ENCODE measurements around the gene SBF2. TPM values are rescaled to one million over a fixed set of nuclear protein-coding genes. Genes with fewer than 3 reads are reported as not detected.

SBF2 gene
- total RNA-seq, 1 experiment from 2014 or later = 16.7 TPM

DNA sequence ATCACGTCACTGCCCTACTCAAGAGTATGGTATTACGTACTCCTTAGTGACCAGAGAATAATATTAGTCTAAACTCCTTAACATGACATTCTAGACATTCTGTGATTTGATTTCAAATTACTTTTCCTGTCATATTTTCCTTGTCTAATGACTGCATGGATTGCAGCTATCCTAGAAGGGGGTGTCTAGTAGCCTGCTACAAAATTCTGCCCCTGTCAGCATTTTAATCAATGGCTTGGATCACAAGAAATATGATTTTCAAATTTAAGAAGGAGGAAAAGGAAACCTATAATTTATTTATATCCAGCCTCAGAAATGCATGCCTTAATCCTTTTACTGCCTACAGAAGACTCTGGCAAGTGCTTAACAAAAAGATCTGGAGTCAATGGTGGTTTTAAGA, 413.4 kb downstream of the SBF2 start:
- Histone ChIP-seq H3K36me3 (peaks cover 9% of the 10 kb centered on the region), H3K4me3 (no peak overlapping the region), H3K27me3 (no peaks in the 10 kb centered on the region), H3K9me3 (peaks cover 3% of the 10 kb centered on the region; the same call in 1 of the 2 replicates)
- DNase-seq = no peak

GRCh38 chr11:9878936-9879335, 415.1 kb downstream of the SBF2 start:
- DNase-seq = no peak
- Histone ChIP-seq H3K4me3 (no peak overlapping the region), H3K36me3 (peaks cover 6% of the 10 kb centered on the region; the same call in 1 of the 2 replicates), H3K9me3 (peaks cover 3% of the 10 kb centered on the region; the same call in 1 of the 2 replicates), H3K27me3 (no peaks in the 10 kb centered on the region)

DNA sequence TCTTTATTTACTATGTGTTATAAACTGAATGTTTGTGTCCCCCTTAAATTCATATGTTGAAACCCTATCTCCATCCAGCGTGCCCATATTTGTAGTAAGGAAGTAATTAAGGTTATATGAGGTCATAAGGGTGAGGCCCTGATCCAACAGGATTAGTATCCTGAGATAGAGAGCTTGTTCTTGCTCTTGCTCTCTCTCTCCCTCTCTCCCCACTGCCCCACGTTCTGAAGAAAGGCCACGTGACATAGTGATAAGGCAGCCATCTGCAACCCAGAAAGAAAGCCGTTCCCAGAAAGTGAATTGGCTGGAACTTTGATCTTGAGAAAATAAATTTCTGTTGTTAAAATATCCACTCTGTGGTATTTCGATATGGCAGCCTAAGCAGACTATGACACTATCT, 417.7 kb downstream of the SBF2 start:
- DNase-seq = no peak
- Histone ChIP-seq H3K4me3 (no peak overlapping the region), H3K27me3 (no peaks in the 10 kb centered on the region), H3K36me3 (peaks cover 6% of the 10 kb centered on the region; the same call in 1 of the 2 replicates), H3K9me3 (peaks cover 9% of the 10 kb centered on the region)

DNA sequence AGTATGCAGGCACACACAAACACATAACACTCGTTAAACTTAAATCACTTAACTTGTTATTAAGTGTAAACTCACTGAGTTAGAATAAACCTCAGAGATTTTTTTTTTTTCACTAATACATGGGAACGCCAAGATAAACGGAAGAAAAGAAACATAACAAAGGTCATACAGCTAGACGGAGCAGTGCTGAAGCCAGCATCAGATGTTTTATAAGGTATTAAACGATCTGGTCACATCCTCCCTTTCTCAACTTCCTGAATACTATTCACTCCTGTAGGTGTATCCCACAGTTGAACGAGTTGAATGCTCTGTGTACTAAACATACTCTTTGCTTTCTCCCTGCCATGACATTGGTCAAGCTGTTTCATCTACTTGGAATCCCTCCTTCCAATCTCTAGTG, 418.2 kb downstream of the SBF2 start:
- H3K27me3 ChIP-seq = no peaks in the 10 kb centered on the region
- peaks cover 10% of the 10 kb centered on the region for H3K9me3 ChIP-seq
- no peak for DNase-seq
- peaks cover 6% of the 10 kb centered on the region; the same call in 1 of the 2 replicates for H3K36me3 ChIP-seq
- H3K4me3 ChIP-seq = no peak overlapping the region

GRCh38 chr11:9875399-9875798, 418.6 kb downstream of the SBF2 start:
- Histone ChIP-seq H3K4me3 (no peak overlapping the region), H3K9me3 (peaks cover 11% of the 10 kb centered on the region), H3K27me3 (no peaks in the 10 kb centered on the region), H3K36me3 (peaks cover 6% of the 10 kb centered on the region; the same call in 1 of the 2 replicates)
- DNase-seq = no peak

- no peaks in the 10 kb centered on the region for H3K27me3 ChIP-seq
- H3K9me3 ChIP-seq = peaks cover 14% of the 10 kb centered on the region
- peaks cover 6% of the 10 kb centered on the region; the same call in 1 of the 2 replicates for H3K36me3 ChIP-seq
- no peak overlapping the region for H3K4me3 ChIP-seq
- DNase-seq = no peak
These were observed 419.6 kb downstream of the SBF2 start for GRCh38 chr11:9874466-9874865.

- no peaks in the 10 kb centered on the region for H3K27me3 ChIP-seq
- peaks cover 11% of the 10 kb centered on the region for H3K9me3 ChIP-seq
- no peak for DNase-seq
- H3K36me3 ChIP-seq = no peaks in the 10 kb centered on the region; the same call in 1 of the 2 replicates
- H3K4me3 ChIP-seq = no peak overlapping the region
These were observed 425.4 kb downstream of the SBF2 start for GRCh38 chr11:9868641-9869040.

- H3K36me3 ChIP-seq = no peaks in the 10 kb centered on the region; the same call in 1 of the 2 replicates
- no peaks in the 10 kb centered on the region for H3K9me3 ChIP-seq
- DNase-seq = no peak
- H3K4me3 ChIP-seq = no peak overlapping the region
- H3K27me3 ChIP-seq = no peaks in the 10 kb centered on the region
These were observed 431.0 kb downstream of the SBF2 start for GRCh38 chr11:9862981-9863380.

- Histone ChIP-seq H3K36me3 (peaks cover 4% of the 10 kb centered on the region; the same call in 1 of the 2 replicates), H3K27me3 (no peaks in the 10 kb centered on the region), H3K4me3 (no peak overlapping the region), H3K9me3 (no peaks in the 10 kb centered on the region)
- peak; percentile 49 for DNase-seq
These were observed 431.9 kb downstream of the SBF2 start for GRCh38 chr11:9861860-9862725.

DNA sequence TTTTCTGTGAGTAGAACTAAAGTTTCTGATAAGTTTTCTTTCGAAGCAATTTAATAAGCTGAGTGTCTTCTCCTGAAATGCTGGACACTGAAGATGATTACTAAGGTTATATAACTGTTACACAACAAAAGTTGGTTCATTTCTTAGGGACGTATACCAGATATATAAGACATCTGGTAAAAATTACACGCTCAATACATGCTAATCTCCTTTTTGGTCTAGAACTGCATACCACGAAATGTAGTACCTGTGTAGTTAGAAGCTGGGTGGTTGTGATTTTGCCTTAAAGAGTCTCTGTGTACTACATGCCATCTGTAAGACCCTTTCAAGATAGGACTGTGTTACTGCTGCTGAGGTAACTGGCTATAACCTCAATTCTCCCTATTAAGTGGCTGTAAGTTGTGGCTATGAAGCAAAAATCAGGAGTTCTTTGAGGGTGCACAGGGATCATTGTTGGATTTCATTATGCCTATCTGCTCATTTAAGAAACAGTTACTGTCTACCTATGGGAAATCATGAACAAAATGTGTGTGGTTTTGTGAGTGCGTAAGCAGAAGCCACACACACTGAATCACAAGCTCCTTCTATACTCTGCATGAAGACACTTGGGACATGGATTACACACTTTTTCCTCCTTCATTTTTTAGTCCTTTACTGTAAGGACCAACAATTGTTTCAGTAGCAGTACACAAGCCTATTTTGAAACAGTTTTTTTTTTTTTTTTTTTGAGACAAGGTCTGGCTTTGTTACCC, 434.3 kb downstream of the SBF2 start:
- no peak overlapping the region for H3K4me3 ChIP-seq
- DNase-seq = no peak
- H3K9me3 ChIP-seq = no peaks in the 10 kb centered on the region
- peaks cover 24% of the 10 kb centered on the region for H3K36me3 ChIP-seq
- H3K27me3 ChIP-seq = no peaks in the 10 kb centered on the region

DNA sequence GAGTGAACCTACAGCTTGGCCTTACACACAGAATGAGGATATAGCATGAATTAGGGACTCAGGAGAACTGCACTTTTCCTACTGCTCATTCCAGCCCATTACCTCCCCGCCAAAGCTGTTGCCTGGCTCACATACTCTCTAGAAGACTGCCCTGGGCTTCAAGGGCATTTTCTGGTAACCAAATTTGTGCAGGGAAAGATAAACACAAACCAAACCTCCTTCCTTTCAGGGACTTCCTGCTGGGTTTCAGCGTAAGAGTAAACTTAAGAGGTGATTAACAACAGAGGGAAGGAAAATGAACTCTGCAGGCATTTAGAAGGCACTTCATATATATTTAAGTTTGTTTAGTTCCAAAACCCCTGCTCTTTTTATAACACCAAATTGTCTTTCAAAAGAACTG, 435.2 kb downstream of the SBF2 start:
- Histone ChIP-seq H3K4me3 (no peak overlapping the region), H3K36me3 (peaks cover 29% of the 10 kb centered on the region), H3K27me3 (no peaks in the 10 kb centered on the region), H3K9me3 (no peaks in the 10 kb centered on the region)
- peak; percentile 55 for DNase-seq

GRCh38 chr11:9858218-9858617, 435.8 kb downstream of the SBF2 start:
- Histone ChIP-seq H3K36me3 (peaks cover 34% of the 10 kb centered on the region), H3K9me3 (no peaks in the 10 kb centered on the region), H3K27me3 (no peaks in the 10 kb centered on the region), H3K4me3 (no peak overlapping the region)
- DNase-seq = no peak

- H3K27me3 ChIP-seq = no peaks in the 10 kb centered on the region
- H3K9me3 ChIP-seq = no peaks in the 10 kb centered on the region
- peaks cover 36% of the 10 kb centered on the region for H3K36me3 ChIP-seq
- H3K4me3 ChIP-seq = no peak overlapping the region
- DNase-seq = no peak
These were observed 438.3 kb downstream of the SBF2 start for GRCh38 chr11:9855579-9856287.

DNA sequence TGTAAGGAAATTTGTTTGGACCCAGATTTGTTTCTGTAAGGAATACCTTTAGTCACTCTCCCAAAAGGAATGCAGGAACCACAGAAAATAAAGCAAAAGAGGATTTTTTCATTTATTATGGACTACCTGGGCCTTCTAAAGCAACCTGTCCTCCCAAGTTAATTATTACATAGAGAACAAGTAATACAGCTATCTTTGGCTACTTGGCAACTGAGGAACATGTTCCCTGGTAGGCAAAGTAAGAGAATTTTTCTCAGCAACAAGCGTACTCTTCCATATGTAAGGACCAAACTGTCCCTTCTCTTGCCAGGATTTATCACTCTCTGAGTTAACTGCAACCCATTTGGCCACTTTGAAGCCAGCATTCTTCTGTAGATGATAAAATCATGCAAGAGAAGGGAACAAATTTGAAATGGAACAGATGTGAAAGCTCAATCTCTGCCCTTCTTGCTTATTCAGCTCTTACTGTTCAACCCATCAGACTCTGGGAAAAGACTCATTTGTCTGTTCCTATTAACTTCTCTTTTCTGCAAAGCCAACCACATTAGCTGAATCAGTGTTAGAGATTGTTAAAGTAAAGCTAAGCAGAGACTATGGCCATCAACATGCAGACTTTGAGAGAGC, 440.0 kb downstream of the SBF2 start:
- Histone ChIP-seq H3K4me3 (no peak overlapping the region), H3K27me3 (no peaks in the 10 kb centered on the region), H3K9me3 (no peaks in the 10 kb centered on the region), H3K36me3 (peaks cover 47% of the 10 kb centered on the region)
- DNase-seq = no peak

- Histone ChIP-seq H3K9me3 (no peaks in the 10 kb centered on the region), H3K27me3 (no peaks in the 10 kb centered on the region), H3K36me3 (peaks cover 47% of the 10 kb centered on the region), H3K4me3 (no peak overlapping the region)
- no peak for DNase-seq
These were observed 441.6 kb downstream of the SBF2 start for GRCh38 chr11:9852465-9852864.

DNA sequence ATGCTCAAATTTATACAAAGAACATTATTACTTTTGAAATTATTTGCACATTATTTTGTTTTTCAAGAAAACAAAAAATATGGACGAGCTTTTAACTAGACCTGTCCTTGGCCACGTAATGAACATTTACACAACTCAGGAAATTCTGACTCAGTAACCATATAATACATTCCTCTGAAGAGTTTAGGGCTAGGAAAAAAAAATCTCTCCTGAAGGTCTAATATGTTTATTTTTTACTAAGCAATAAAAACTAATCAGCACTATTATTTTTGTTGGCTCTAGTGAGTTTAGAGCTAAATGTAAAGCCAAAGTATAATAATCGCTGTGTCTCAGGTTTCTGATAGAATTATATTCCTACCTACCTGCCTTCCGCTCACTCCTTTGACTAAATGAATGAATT, 442.7 kb downstream of the SBF2 start:
- DNase-seq = no peak
- H3K9me3 ChIP-seq = no peaks in the 10 kb centered on the region
- H3K4me3 ChIP-seq = no peak overlapping the region
- H3K27me3 ChIP-seq = no peaks in the 10 kb centered on the region
- H3K36me3 ChIP-seq = peaks cover 45% of the 10 kb centered on the region
